WERI-Rb-1 (cell line): Measurements from ENCODE around the gene YKT6.
"Not testable (repeated sequence)": the region's sequence is repeated elsewhere in the genome, so short reads cannot be mapped to it uniquely, and the experiment has no call there.

Source experiments
- DNase-seq: peaks from one replicate; pipeline ENCODE4 v3.0.0-alpha.2; 2020
- H3K27ac ChIP-seq: fragments of 250-450 bp; sonication (Bioruptor Pico); 2 replicates; pipeline ENCODE4 v1.5.1; 2020; ENCODE audit warnings: mild to moderate bottlenecking, moderate library complexity
- H3K27me3 ChIP-seq: fragments of 250-450 bp; sonication (Bioruptor Pico); 2 replicates; pipeline ENCODE4 v1.5.1; 2021; ENCODE audit warnings: mild to moderate bottlenecking, low read depth, moderate library complexity; ENCODE audit not compliant: insufficient read depth, severe bottlenecking
- H3K36me3 ChIP-seq: fragments of 250-450 bp; sonication (Bioruptor Pico); 2 replicates; pipeline ENCODE4 v1.5.1; 2020; ENCODE audit warnings: mild to moderate bottlenecking, moderate library complexity
- H3K4me3 ChIP-seq: 2 replicates; pipeline ENCODE4 v1.5.1; 2011; ENCODE audit warnings: low read depth, mild to moderate bottlenecking, control low read depth, low read length
- H3K9me3 ChIP-seq: fragments of 250-450 bp; sonication (Bioruptor Pico); 2 replicates; pipeline ENCODE4 v1.5.1; 2021; ENCODE audit warnings: mild to moderate bottlenecking, moderate library complexity; ENCODE audit not compliant: severe bottlenecking
- CTCF ChIP-seq: IDR thresholded peaks from 2 replicates; pipeline ENCODE4 v1.5.1; 2011; ENCODE audit warnings: low read depth, mild to moderate bottlenecking, control low read depth, inconsistent platforms, low read length

Gene YKT6

GRCh38 chr7:44194069-44194468 lies 6.7 kb upstream of the YKT6 start:
- Histone ChIP-seq H3K27ac (no peak overlapping the region), H3K4me3 (no peak overlapping the region), H3K9me3 (no peaks in the 10 kb centered on the region), H3K27me3 (no peaks in the 10 kb centered on the region), H3K36me3 (no peaks in the 10 kb centered on the region)
- TF ChIP-seq CTCF: no peak
- DNase-seq: no peak

- DNase-seq: no peak
- H3K27me3 ChIP-seq: no peaks in the 10 kb centered on the region
- no peaks in the 10 kb centered on the region for H3K36me3 ChIP-seq
- no peak for TF ChIP-seq CTCF
- H3K27ac ChIP-seq: no peak overlapping the region
- H3K9me3 ChIP-seq: no peaks in the 10 kb centered on the region
- H3K4me3 ChIP-seq: no peak overlapping the region
These were observed 6.1 kb upstream of the YKT6 start for GRCh38 chr7:44194562-44195145.

DNA sequence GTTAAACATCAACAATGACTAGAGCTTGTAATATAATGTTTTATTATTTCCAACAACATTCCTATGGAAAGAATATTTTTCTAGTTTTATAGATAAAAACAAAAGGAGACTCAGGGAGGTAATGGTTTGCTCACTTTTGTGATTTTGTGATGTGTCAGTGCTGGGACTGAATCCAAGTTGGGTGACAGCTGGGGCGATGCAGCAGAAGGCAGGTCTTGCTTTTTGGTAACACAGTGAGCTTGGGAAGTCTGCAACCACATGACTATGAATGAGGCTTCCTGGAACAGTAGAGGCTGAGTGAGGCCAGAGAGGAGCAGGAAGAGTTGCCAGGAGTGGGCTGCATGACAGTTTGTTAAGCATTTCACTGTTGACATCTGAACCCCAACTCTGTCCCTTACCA lies 4.9 kb upstream of the YKT6 start:
- no peak for TF ChIP-seq CTCF
- DNase-seq: no peak
- peaks cover under 1% of the 10 kb centered on the region for H3K36me3 ChIP-seq
- H3K4me3 ChIP-seq: no peak overlapping the region
- no peak overlapping the region for H3K27ac ChIP-seq
- no peaks in the 10 kb centered on the region for H3K27me3 ChIP-seq
- H3K9me3 ChIP-seq: no peaks in the 10 kb centered on the region

DNA sequence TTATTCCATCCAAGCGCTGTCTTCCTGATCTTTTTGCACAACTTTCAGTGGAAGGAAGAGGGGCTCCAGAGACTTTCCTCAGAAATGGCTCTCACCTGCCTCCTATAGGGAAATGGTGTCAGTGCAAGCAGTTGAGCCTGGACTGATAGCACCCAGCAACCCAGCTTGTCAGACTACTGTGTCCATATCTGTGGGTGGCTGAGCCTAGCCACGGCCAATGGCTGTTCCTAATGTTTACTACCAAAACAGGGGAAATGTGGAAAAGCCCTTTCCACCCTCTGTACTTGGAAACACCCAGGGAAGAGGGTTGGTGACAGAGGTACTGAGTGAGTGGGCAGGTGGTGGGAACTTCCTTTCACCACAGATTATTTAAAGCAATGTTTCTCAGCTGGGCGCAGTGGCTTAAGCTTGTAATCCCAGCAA lies 4.3 kb upstream of the YKT6 start:
- no peak overlapping the region for H3K4me3 ChIP-seq
- H3K27ac ChIP-seq: peak overlapping the region; percentile 20
- H3K36me3 ChIP-seq: peaks cover 2% of the 10 kb centered on the region
- no peaks in the 10 kb centered on the region for H3K27me3 ChIP-seq
- peak; percentile 76 for DNase-seq
- no peaks in the 10 kb centered on the region for H3K9me3 ChIP-seq
- peak; percentile 91 for TF ChIP-seq CTCF

DNA sequence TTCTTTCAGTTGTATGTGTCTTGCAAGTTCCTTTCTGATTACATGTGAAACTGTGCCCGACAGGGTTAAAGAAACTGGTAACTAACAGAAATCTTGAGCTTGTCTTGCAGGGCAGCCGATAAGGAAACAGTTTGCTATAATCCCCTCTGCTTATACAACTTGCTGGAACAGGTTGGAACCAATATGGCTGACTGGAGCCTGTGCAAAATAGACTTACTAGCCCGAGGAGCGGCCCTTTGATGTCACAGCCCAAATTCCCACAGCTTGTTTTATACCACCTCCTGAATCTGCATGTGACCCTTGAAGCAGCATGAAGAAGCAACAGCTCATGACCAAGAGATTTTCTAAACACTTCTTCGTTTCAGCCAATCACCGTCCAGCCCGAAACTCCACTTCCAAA lies 3.3 kb upstream of the YKT6 start:
- H3K27ac ChIP-seq: no peak overlapping the region
- no peaks in the 10 kb centered on the region for H3K27me3 ChIP-seq
- no peak overlapping the region for H3K4me3 ChIP-seq
- no peak for TF ChIP-seq CTCF
- peaks cover 2% of the 10 kb centered on the region for H3K36me3 ChIP-seq
- H3K9me3 ChIP-seq: no peaks in the 10 kb centered on the region
- DNase-seq: no peak

DNA sequence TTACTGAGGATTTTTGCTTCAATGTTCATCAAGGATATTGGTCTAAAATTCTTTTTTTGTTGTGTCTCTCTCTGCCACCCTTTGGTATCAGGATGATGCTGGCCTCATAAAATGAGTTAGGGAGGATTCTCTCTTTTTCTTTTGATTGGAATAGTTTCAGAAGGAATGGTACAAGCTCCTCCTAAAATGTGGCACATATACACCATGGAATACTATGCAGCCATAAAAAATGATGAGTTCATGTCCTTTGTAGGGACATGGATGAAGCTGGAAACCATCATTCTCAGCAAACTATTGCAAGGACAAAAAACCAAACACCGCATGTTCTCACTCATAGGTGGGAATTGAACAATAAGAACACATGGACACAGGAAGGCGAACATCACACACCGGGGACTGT lies 615 bp upstream of the YKT6 start:
- H3K4me3 ChIP-seq, H3K9me3 ChIP-seq, H3K27me3 ChIP-seq, H3K27ac ChIP-seq, DNase-seq: not testable (repeated sequence)
- peaks cover 15% of the 10 kb centered on the region for H3K36me3 ChIP-seq
